Measurements from ENCODE around the gene SUCO. TPM values are rescaled to one million over a fixed set of nuclear protein-coding genes. Genes with fewer than 3 reads are reported as not detected.

SUCO gene
- total and polyA plus RNA-seq, 2 donors (not counting 3 experiments of a cell fraction or from before 2014, with no cell fraction given), result 5.1 to 27.2 TPM

GRCh38 chr1:172661107-172661506 is 128.2 kb downstream of the SUCO start:
- dilution Hi-C loops (cut with MboI; ENCODE audit: extremely low pct_ligation_motif_present, low sequenced_read_pairs), result no loop called here
- H3K4me3 ChIP-seq (replicated peaks in 1 of 3; ENCODE audit: insufficient read depth in 1 of 3, low read depth in 1 of 3, low read length in 3 of 3), result no peak overlapping the region
- TF ChIP-seq POLR2A (IDR thresholded peaks at IDR 0.05; ENCODE audit: low read depth, low read length) (no peak), POLR2AphosphoS5 (IDR thresholded peaks at IDR 0.05; ENCODE audit: insufficient read depth, low read depth, low read length) (no peak), MYC (IDR thresholded peaks at IDR 0.05; ENCODE audit: low read depth, low read length) (no peak), EZH2 (IDR thresholded peaks at IDR 0.05; ENCODE audit: borderline replicate concordance, low read depth, low read length, severe bottlenecking) (no peak), MAX (IDR thresholded peaks at IDR 0.05; ENCODE audit: insufficient read depth, insufficient read length) (no peak), CTCF (IDR thresholded peaks at IDR 0.05; ENCODE audit: extremely low read depth in 1 of 2, insufficient read depth in 1 of 2, low read depth in 1 of 2, low read length in 2 of 2) (no peak), JUN (IDR thresholded peaks at IDR 0.05; ENCODE audit: borderline replicate concordance, insufficient read depth, insufficient read length, low read depth) (no peak), FOS (IDR thresholded peaks at IDR 0.05; ENCODE audit: borderline replicate concordance, insufficient read depth, low read length) (no peak), GATA2 (IDR thresholded peaks at IDR 0.05; ENCODE audit: insufficient read depth, insufficient read length, low read depth, low read length) (no peak)
- no peaks in the 10 kb centered on the region for H3K4me1 ChIP-seq (ENCODE audit: control insufficient read depth, extremely low read depth, insufficient read depth, low read length)
- intact Hi-C loops (cut with micrococcal nuclease), result no loop called here
- H4K20me1 ChIP-seq (replicated peaks; ENCODE audit: control insufficient read depth, extremely low read depth, insufficient read depth, low read length), result no peaks in the 10 kb centered on the region
- ChIA-PET CTCF (no interaction called here), POLR2A (interaction anchor here (0.6 kb wide), 1 partner anchor 10 kb away, joined by 4 read pairs; no protein-coding TSS in a partner anchor)
- no peak overlapping the region for H3K27ac ChIP-seq (ENCODE audit: insufficient read depth, low read depth, low read length)
- H3K4me2 ChIP-seq (ENCODE audit: insufficient read depth, low read length), result no peak overlapping the region
- DNase-seq (ENCODE audit: low read depth, low spot score), result no peak
- H2AFZ ChIP-seq (ENCODE audit: low read depth, low read length), result no peak overlapping the region
- peaks cover 0 to 2% of the 10 kb centered on the region in 2 experiments for H3K27me3 ChIP-seq (ENCODE audit: control insufficient read depth in 2 of 2, insufficient read depth in 2 of 2, low read length in 2 of 2)
- no TSS peak for BruUV-seq (replicated peaks)
- no peaks in the 10 kb centered on the region for H3K9me3 ChIP-seq (replicated peaks; ENCODE audit: control insufficient read depth, insufficient read depth, low read length)
- no peaks in the 10 kb centered on the region for H3K9me1 ChIP-seq (replicated peaks; ENCODE audit: control insufficient read depth, extremely low read depth, insufficient read depth, low read length)
- no peaks in the 10 kb centered on the region for H3K36me3 ChIP-seq (ENCODE audit: control insufficient read depth in 2 of 2, extremely low read depth in 1 of 2, insufficient read depth in 2 of 2, low read length in 2 of 2)
- no peaks in the 10 kb centered on the region for H3K79me2 ChIP-seq (ENCODE audit: control insufficient read depth, insufficient read depth, low read length)
- H3K9ac ChIP-seq (replicated peaks; ENCODE audit: extremely low read depth, insufficient read depth, low read length), result no peak overlapping the region
- no peak for FAIRE-seq

Small RNAs within 50 kb of the gene (small RNA-seq; reads per million reads assigned to genes)
- gene RNU6-693P (ENCODE audit: insufficient read depth, insufficient read length, low read depth, low replicate concordance), result not detected

Other genes starting within 250 kb of the SUCO start
- gene C1orf105, start 112.5 kb upstream of the SUCO start, total RNA-seq, result not detected in 2 replicates
- gene C1orf105, start 112.5 kb upstream of the SUCO start, polyA plus RNA-seq, result not detected in 2 replicates
- 15.9 and 16.1 TPM in 2 replicates for gene PIGC, start 89.1 kb upstream of the SUCO start, total RNA-seq
- 23.6 and 25.8 TPM in 2 replicates for gene PIGC, start 89.1 kb upstream of the SUCO start, polyA plus RNA-seq
- gene FASLG, start 126.0 kb downstream of the SUCO start, total RNA-seq, result not detected in 2 replicates
- not detected in 2 replicates for gene FASLG, start 126.0 kb downstream of the SUCO start, polyA plus RNA-seq